HG03159 (cell line): ENCODE measurements around the gene WNT1.

Experiments
- ATAC-seq: cut with Tn5 transposase; IDR thresholded peaks from one replicate; pipeline ENCODE4 v1.9.1; 2021; ENCODE audit warnings: mild to moderate bottlenecking, moderate library complexity; ENCODE audit not compliant: unreplicated experiment

The WNT1 gene

DNA sequence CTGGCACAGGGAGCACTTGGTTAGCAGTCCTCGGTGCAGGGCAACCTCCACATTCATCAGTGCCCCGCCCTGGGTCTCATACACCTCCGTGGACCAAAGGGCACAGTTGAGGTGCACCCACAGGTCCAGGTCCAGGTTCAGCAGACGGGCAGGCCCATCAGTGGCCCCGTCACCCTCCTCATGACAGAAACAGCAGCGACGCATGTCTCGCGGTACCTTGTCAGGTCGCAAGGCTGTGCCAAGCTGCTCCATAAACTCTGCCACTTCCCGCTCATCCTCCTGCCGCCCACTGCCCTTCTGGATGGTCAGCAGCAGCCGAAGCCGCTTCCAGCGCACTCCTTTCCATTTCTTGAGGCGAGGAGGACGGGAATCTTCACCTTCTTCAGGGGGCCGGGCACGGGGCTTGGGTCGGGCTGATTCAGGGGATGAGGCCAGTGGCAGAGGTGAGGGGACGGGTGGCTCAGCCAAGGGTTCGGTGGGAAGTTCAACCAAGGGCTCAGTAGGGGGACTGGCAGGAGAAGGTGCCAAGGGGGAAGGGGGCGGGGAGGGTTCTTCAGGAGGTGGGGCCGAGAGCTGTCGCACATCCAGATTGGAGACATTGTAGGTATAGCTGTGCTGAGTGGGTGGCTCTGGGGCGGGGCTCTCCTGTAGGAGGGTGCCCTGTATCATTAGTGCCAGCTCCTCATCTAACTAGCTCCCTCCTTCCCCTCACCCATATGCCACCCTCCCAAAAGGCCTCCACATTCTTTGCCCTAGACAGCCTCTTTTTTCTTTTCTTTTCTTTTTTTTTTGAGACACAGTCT lies 48.8 kb downstream of the WNT1 start:
- no peak for ATAC-seq

DNA sequence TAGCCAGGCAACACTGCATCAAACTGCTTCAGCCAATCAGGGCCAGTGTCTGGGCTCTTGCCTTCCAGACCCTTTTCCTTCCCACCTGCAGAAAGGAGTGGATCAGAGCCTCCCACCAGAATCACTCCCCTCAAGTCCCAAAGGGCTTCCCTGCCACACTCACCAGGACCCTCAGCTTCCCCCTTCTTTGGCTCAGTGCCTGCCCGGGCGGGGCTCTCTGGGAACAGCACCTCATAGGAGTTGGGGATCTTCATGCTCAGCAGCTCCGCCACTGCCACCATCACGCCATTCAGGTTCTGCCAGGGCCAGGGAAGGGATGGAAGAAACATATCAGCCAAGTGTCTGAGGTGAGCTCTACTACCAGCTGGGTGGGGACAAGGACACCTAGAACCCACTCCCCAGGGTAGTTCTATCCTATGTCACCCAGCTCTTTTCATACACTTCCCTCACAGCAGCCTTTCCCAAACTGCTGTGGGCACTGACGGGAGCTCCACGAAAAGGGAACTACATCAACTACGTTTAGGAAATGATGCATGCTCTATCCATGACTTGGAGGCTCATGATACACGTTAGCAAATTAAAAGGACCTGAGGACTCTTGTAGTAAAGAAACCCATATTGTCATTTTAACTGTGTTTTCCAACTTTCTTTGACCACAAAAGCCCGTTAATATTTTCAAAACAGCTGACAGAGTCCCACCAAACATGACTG lies 49.9 kb downstream of the WNT1 start:
- ATAC-seq: no peak

DNA sequence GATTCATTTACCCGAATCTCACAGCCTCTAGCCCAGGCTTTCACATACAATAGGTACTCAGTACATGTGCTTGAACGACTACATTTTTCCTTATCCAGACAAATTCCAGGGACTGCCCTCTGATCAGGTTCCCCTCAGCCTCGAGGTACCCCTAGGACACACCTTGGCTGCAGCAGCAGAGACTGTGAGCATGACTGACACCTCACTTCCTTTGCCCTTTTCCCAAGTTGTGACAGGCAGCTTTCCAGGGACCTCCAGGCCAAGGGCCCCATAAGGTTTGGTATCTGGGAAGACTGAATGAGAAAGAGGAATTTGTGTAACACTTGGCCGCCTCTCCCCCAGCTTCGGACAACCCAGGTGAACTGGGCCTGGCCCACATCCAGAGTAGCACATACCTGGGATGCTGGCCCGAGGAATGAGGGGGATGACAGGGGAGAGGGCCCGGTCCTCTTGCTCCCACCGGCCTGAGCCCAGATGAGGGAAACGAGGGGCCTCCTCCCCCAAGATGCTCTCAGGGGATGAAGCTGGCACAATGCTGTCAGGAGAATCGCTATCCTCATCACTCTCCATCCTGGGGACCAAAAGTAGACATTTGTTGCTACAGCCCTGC lies 50.6 kb downstream of the WNT1 start:
- no peak for ATAC-seq

GRCh38 chr12:49030119-49030518 lies 52.0 kb downstream of the WNT1 start:
- no peak for ATAC-seq

GRCh38 chr12:49030714-49031572 lies 52.8 kb downstream of the WNT1 start:
- ATAC-seq: no peak

DNA sequence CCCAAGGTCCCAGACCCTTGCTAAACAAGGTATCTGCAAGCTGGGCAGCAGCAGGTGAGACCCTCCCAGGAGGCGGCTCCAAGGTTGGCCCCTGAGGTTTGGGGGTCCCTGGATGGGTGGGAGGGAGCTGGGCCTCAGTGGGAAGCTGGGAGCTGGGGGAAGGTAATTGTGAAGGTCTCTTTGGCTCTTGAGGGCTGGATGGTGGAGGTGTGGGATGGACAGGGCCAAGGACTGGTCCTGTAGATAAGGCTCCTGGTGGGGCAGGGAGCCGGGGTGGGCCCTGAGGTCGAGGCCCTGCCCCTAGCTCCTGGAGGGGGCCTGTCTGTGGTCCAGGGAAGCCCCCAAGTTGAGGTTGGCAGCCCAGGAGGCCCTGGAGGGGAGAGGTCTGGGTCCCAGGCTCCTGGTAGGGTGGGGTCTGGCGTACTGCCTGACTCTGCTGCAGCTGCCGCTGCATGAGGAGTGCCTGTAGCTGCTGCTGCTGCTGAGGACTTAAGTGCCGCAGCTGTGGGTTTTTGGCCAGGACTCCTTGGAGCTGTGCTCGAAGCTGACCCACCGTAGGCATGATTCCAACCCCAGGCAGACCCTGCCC lies 53.5 kb downstream of the WNT1 start:
- no peak for ATAC-seq
